Measurements from ENCODE around the gene TEP1. TPM values are rescaled to one million over a fixed set of nuclear protein-coding genes. Genes with fewer than 3 reads are reported as not detected.
A peak's percentile ranks its signal among the peaks of the same experiment; 100 is the strongest.

Gene TEP1
- total RNA-seq, 1 donor = 33.3 TPM

DNA sequence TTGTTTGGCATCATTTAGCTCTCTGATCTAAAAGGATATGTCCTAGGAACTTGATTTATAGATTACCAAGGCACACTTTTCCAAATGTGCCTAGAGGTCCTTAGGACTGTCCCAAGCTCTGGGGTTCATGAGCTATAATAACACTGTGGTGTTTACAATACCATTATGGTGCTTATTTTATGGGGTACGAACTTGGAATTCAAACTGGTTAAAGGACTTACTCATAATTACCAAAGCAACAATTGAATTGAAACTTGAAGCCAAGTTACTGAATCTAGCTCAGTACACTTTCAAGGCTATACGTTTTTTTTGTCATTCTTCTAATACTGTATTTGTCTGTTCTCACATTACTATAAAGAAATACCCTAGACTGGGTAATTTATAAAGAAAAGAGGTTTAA is 9.6 kb upstream of the TEP1 start:
- TF ChIP-seq, protein P1, sequence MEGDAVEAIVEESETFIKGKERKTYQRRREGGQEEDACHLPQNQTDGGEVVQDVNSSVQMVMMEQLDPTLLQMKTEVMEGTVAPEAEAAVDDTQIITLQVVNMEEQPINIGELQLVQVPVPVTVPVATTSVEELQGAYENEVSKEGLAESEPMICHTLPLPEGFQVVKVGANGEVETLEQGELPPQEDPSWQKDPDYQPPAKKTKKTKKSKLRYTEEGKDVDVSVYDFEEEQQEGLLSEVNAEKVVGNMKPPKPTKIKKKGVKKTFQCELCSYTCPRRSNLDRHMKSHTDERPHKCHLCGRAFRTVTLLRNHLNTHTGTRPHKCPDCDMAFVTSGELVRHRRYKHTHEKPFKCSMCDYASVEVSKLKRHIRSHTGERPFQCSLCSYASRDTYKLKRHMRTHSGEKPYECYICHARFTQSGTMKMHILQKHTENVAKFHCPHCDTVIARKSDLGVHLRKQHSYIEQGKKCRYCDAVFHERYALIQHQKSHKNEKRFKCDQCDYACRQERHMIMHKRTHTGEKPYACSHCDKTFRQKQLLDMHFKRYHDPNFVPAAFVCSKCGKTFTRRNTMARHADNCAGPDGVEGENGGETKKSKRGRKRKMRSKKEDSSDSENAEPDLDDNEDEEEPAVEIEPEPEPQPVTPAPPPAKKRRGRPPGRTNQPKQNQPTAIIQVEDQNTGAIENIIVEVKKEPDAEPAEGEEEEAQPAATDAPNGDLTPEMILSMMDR (IDR thresholded peaks at IDR 0.05; ENCODE audit: extremely low read depth, low read depth, low read length) = no peak
- Histone ChIP-seq H3K4me3 (ENCODE audit: insufficient read depth, low read length) (no peak overlapping the region), H3K79me2 (ENCODE audit: insufficient read depth, low read length) (no peaks in the 10 kb centered on the region), H2AFZ (ENCODE audit: low read length) (no peak overlapping the region), H3K27ac (ENCODE audit: low read depth, low read length) (no peak overlapping the region), H3K36me3 (ENCODE audit: insufficient read depth, low read length) (no peaks in the 10 kb centered on the region), H3K9me3 (ENCODE audit: low read depth, low read length) (no peaks in the 10 kb centered on the region), H4K20me1 (ENCODE audit: insufficient read depth, low read length) (no peaks in the 10 kb centered on the region), H3K27me3 (ENCODE audit: insufficient read depth, low read length) (no peaks in the 10 kb centered on the region), H3K4me2 (ENCODE audit: insufficient read depth, low read length) (no peak overlapping the region), H3K4me1 (ENCODE audit: insufficient read depth, low read length) (peaks cover 4% of the 10 kb centered on the region)
- DNase-seq (ENCODE audit: insufficient read length, low spot score, missing footprints) = no peak

DNA sequence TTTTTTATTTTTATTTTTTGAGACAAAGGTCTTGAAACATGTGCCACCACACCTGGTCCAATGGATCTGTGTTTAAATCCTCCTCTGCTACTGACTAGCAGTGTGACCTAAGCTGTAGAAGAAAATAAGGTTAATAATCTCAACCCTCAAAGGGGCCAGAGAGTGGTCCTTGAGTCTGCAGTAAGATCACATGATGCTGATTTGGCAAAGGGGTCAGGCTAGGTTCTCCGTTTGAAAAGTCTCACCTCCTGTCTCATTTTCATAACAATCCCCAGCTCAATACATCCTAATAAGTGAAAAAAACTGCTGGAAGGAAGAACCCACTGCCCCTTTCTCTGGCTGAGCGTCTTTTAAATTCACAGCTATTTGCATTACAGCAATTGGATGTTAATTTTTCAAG is 8.0 kb upstream of the TEP1 start:
- Histone ChIP-seq H3K36me3 (ENCODE audit: insufficient read depth, low read length) (no peaks in the 10 kb centered on the region), H3K27me3 (ENCODE audit: insufficient read depth, low read length) (no peaks in the 10 kb centered on the region), H2AFZ (ENCODE audit: low read length) (no peak overlapping the region), H3K27ac (ENCODE audit: low read depth, low read length) (no peak overlapping the region), H3K4me2 (ENCODE audit: insufficient read depth, low read length) (no peak overlapping the region), H3K4me1 (ENCODE audit: insufficient read depth, low read length) (no peaks in the 10 kb centered on the region), H3K9me3 (ENCODE audit: low read depth, low read length) (no peaks in the 10 kb centered on the region), H3K79me2 (ENCODE audit: insufficient read depth, low read length) (no peaks in the 10 kb centered on the region), H3K4me3 (ENCODE audit: insufficient read depth, low read length) (no peak overlapping the region), H4K20me1 (ENCODE audit: insufficient read depth, low read length) (no peaks in the 10 kb centered on the region)
- no peak for DNase-seq (ENCODE audit: insufficient read length, low spot score, missing footprints)
- TF ChIP-seq, protein P1 (IDR thresholded peaks at IDR 0.05; ENCODE audit: extremely low read depth, low read depth, low read length) = no peak

DNA sequence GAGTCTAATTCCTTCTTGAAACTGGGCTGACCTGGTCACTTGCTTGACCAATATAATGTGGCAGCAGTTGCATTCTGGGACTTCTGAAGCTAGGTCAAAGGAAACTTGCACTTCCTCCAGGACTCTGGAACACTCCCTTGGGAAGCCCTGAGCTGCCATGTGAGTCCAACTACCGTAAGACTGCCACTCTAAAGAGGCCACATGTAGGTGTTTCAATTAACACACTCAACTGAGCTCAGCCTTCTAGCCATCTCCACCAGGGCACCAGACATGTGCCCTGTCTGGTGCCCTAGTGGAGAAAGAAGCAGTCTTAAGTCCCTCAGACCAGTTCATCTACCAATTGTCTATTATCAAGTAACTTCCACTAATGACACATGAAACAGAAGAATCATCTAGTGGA is 6.1 kb upstream of the TEP1 start:
- Histone ChIP-seq H3K36me3 (ENCODE audit: insufficient read depth, low read length) (no peaks in the 10 kb centered on the region), H3K27ac (ENCODE audit: low read depth, low read length) (no peak overlapping the region), H3K9me3 (ENCODE audit: low read depth, low read length) (no peaks in the 10 kb centered on the region), H3K79me2 (ENCODE audit: insufficient read depth, low read length) (no peaks in the 10 kb centered on the region), H4K20me1 (ENCODE audit: insufficient read depth, low read length) (no peaks in the 10 kb centered on the region), H3K27me3 (ENCODE audit: insufficient read depth, low read length) (no peaks in the 10 kb centered on the region), H3K4me3 (ENCODE audit: insufficient read depth, low read length) (no peak overlapping the region), H3K4me1 (ENCODE audit: insufficient read depth, low read length) (no peaks in the 10 kb centered on the region), H3K4me2 (ENCODE audit: insufficient read depth, low read length) (no peak overlapping the region), H2AFZ (ENCODE audit: low read length) (peak overlapping the region; percentile 25)
- TF ChIP-seq, protein P1 (IDR thresholded peaks at IDR 0.05; ENCODE audit: extremely low read depth, low read depth, low read length) = no peak
- no peak for DNase-seq (ENCODE audit: insufficient read length, low spot score, missing footprints)

DNA sequence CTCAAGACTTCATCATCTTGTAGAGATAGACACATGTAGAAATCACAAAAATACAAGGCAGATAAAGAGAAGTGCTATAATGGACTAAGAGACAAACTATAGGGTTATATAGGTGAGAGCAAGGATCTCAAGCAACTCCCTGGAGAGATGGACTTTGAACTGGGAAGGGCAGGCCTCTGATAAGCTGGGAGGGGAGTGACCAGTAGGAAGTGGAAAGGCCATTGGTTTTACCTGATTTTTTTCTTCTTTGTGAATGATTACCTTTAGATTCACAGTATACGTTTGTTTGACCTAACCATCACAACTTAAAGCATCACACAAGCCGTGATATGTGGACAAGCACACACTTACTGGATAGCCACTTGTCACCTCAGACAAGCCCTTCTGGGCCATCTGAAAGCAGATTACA is 5.2 kb upstream of the TEP1 start:
- Histone ChIP-seq H3K27me3 (ENCODE audit: insufficient read depth, low read length) (no peaks in the 10 kb centered on the region), H3K36me3 (ENCODE audit: insufficient read depth, low read length) (no peaks in the 10 kb centered on the region), H3K4me3 (ENCODE audit: insufficient read depth, low read length) (no peak overlapping the region), H3K27ac (ENCODE audit: low read depth, low read length) (no peak overlapping the region), H3K79me2 (ENCODE audit: insufficient read depth, low read length) (no peaks in the 10 kb centered on the region), H3K4me1 (ENCODE audit: insufficient read depth, low read length) (peaks cover 2% of the 10 kb centered on the region), H4K20me1 (ENCODE audit: insufficient read depth, low read length) (no peaks in the 10 kb centered on the region), H3K4me2 (ENCODE audit: insufficient read depth, low read length) (no peak overlapping the region), H2AFZ (ENCODE audit: low read length) (no peak overlapping the region), H3K9me3 (ENCODE audit: low read depth, low read length) (no peaks in the 10 kb centered on the region)
- DNase-seq (ENCODE audit: insufficient read length, low spot score, missing footprints) = no peak
- TF ChIP-seq, protein P1 (IDR thresholded peaks at IDR 0.05; ENCODE audit: extremely low read depth, low read depth, low read length) = no peak

Measured in osteoblast (primary cell).